RWPE1 (cell line): ENCODE results near the gene PLEK.

Experiments used
- CTCF ChIA-PET: fragments of 350-600 bp; sonication (Branson Sonifier 250); formaldehyde crosslinking; extraction: SDS; loops from one replicate; lab custom pipeline; 2021; lab: Yijun Ruan, JAX
- POLR2A ChIA-PET: fragments of 400-600 bp; formaldehyde crosslinking; extraction: SDS; loops from one replicate; lab custom pipeline; 2020; ENCODE audit warnings: antibody characterized with exemption; ENCODE audit not compliant: low non-redundant PET; lab: Yijun Ruan, JAX
- DNase-seq: peaks from one replicate; pipeline ENCODE4 v3.0.0; 2012; ENCODE audit warnings: low spot score
- H3K27ac ChIP-seq: fragments of 450-650 bp; 2 replicates; pipeline ENCODE4 v1.5.1; 2017
- CTCF ChIP-seq: fragments of 450-650 bp; conservative IDR thresholded peaks from 2 replicates; pipeline ENCODE4 v1.5.1; 2017; ENCODE audit warnings: low read depth, mild to moderate bottlenecking

Gene PLEK

GRCh38 chr2:68411397-68412126 is 46.5 kb downstream of the PLEK start:
- DNase-seq: no peak
- no peak overlapping the region for H3K27ac ChIP-seq
- TF ChIP-seq CTCF: no peak
- ChIA-PET POLR2A (no interaction called here), CTCF (no interaction called here)

DNA sequence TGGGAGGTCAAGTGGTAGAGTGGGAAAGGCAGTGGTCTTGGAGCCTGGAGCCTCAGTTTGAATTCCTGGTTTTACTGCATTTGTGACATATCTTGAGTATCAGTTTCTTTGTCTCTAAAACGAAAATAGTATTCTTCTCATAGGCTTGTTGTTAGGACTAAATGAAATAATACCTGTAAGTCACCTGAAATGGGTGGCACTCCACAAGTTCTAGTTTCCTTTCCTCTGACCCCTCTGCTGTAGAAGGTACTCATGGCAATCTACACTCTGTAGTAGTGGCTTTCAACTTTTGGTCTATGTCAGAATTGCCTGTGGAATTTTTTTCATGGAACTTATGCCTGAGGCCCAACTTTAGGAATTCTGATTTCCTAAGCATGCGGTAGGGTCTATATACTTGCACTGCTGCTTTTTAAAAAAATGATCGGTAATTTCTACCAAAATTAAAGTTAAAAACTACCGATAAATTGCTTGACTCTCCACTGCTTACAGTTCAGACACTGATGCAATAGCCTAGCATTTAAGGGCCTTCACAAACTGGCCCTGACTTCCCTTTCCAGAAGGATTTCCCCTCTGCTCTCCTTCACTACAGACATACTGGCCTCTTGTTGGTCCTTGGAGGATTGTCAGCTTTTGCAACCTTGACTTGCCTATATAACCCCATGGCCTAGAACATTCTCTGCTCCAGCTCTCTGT is 47.2 kb downstream of the PLEK start:
- H3K27ac ChIP-seq: no peak overlapping the region
- CTCF ChIA-PET: no interaction called here
- DNase-seq: no peak
- no peak for TF ChIP-seq CTCF
- POLR2A ChIA-PET: no interaction called here

- TF ChIP-seq CTCF: no peak
- POLR2A ChIA-PET: no interaction called here
- H3K27ac ChIP-seq: no peak overlapping the region
- CTCF ChIA-PET: interaction anchor here (0.6 kb wide), 1 partner anchor 466 kb away, joined by 3 read pairs; no protein-coding TSS in a partner anchor
- DNase-seq: no peak
Measured at GRCh38 chr2:68413466-68413865, 48.4 kb downstream of the PLEK start.

DNA sequence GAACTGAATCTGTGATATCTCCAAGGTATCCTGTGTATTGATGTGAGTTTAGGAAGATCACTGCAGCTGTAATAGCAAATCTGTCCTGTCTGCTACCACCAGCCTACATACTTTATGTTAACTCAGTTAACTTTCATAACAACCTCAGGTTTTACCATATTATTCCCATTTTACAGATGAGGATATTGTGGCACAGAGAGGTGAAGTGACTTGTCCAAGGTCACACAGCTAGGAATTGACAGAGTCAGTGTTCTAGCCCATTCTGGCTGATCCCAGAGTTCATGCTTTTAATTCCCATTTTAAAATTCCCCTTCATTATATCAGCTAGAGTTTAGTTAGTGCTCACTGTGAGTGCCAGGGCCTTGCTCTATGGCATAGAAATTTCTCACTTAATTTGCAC is 49.4 kb downstream of the PLEK start:
- no peak for TF ChIP-seq CTCF
- ChIA-PET CTCF (no interaction called here), POLR2A (no interaction called here)
- no peak for DNase-seq
- no peak overlapping the region for H3K27ac ChIP-seq

- DNase-seq: no peak
- ChIA-PET POLR2A (no interaction called here), CTCF (interaction anchor here (0.6 kb wide), 1 partner anchor 393 kb away, joined by 3 read pairs; no protein-coding TSS in a partner anchor)
- no peak for TF ChIP-seq CTCF
- H3K27ac ChIP-seq: no peak overlapping the region
Measured at GRCh38 chr2:68414876-68415275, 49.8 kb downstream of the PLEK start.

DNA sequence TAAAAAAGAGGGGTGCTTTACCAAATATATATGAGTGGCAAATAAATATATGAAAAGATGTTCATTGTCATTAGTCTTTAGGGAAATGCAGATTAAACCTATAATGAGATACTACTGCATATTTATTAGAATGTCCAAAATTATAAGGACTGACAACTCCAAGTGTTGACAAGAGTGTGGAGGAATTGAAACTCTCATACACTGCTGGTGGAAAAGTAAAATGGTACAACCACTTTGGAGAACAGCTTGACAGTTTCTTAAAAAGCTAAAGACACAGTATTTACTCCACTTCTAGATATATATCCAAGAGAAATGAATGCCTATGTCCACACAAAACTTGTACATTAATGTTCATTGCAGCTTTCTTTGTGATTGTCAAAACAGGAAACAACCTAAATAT is 50.4 kb downstream of the PLEK start:
- TF ChIP-seq CTCF: no peak
- CTCF ChIA-PET: no interaction called here
- POLR2A ChIA-PET: no interaction called here

More for the DNA sequence above, 50.4 kb downstream of the PLEK start:
- DNase-seq: no peak
- no peak overlapping the region for H3K27ac ChIP-seq
